ENCODE data around the gene HCFC1R1.

The HCFC1R1 gene

GRCh38 chr16:3035972-3036725 lies 12.4 kb upstream of the HCFC1R1 start:
- DNase-seq (ENCODE audit: low spot score) = no peak

GRCh38 chr16:3035289-3035971 lies 11.7 kb upstream of the HCFC1R1 start:
- no peak for DNase-seq (ENCODE audit: low spot score)

- no peak for DNase-seq (ENCODE audit: low spot score)
Measured at GRCh38 chr16:3032624-3033023, 8.9 kb upstream of the HCFC1R1 start.

GRCh38 chr16:3030222-3031212 lies 6.8 kb upstream of the HCFC1R1 start:
- no peak for DNase-seq (ENCODE audit: low spot score)

GRCh38 chr16:3029491-3030221 lies 5.9 kb upstream of the HCFC1R1 start:
- DNase-seq (ENCODE audit: low spot score) = no peak

- DNase-seq (ENCODE audit: low spot score) = no peak
Measured at GRCh38 chr16:3028716-3029319, 5.1 kb upstream of the HCFC1R1 start.

GRCh38 chr16:3027983-3028715 lies 4.4 kb upstream of the HCFC1R1 start:
- DNase-seq (ENCODE audit: low spot score) = peak; percentile 90

GRCh38 chr16:3027489-3027795 lies 3.7 kb upstream of the HCFC1R1 start:
- no peak for DNase-seq (ENCODE audit: low spot score)

- DNase-seq (ENCODE audit: low spot score) = no peak
Measured at GRCh38 chr16:3026609-3027488, 3.1 kb upstream of the HCFC1R1 start.

GRCh38 chr16:3026003-3026378 lies 2.2 kb upstream of the HCFC1R1 start:
- DNase-seq (ENCODE audit: low spot score) = no peak

GRCh38 chr16:3025032-3026002 lies 1.6 kb upstream of the HCFC1R1 start:
- DNase-seq (ENCODE audit: low spot score) = no peak

GRCh38 chr16:3023415-3023668 lies 400 bp downstream of the HCFC1R1 start:
- no peak for DNase-seq (ENCODE audit: low spot score)

- DNase-seq (ENCODE audit: low spot score) = no peak
Measured at GRCh38 chr16:3022684-3023414, 893 bp downstream of the HCFC1R1 start.

- DNase-seq (ENCODE audit: low spot score) = peak; percentile 72
Measured at GRCh38 chr16:3022208-3022683, 1.5 kb downstream of the HCFC1R1 start.

GRCh38 chr16:3021449-3022207 lies 2.1 kb downstream of the HCFC1R1 start:
- peak; percentile 60 for DNase-seq (ENCODE audit: low spot score)

GRCh38 chr16:3020604-3021448 lies 2.9 kb downstream of the HCFC1R1 start:
- peak; percentile 40 for DNase-seq (ENCODE audit: low spot score)

All from hematopoietic multipotent progenitor cell treated with erythropoietin and hydrocortisone succinate and interleukin-3 and kit ligand, for 17 days (in vitro differentiated cells).